ENCODE results near the gene PHYHIPL. TPM values are rescaled to one million over a fixed set of nuclear protein-coding genes. Genes with fewer than 3 reads are reported as not detected.

The PHYHIPL gene
- not detected in 2 replicates for total RNA-seq (2014; rRNA removed; shearing (Covaris generic))

- peak; percentile 1 for DNase-seq (ENCODE audit: low read depth)
These were observed at the start of gene PHYHIPL for GRCh38 chr10:59176241-59177030. TSS of gene PHYHIPL (plus strand) at chr10:59176643. CDS start at chr10:59176854, 211 bp downstream.

- DNase-seq (ENCODE audit: low read depth) = no peak
These were observed 49.5 kb upstream of the PHYHIPL start for GRCh38 chr10:59126991-59127390.

GRCh38 chr10:59127991-59128390 is 48.5 kb upstream of the PHYHIPL start:
- no peak for DNase-seq (ENCODE audit: low read depth)

GRCh38 chr10:59129867-59130266 is 46.6 kb upstream of the PHYHIPL start:
- DNase-seq (ENCODE audit: low read depth) = no peak

GRCh38 chr10:59131666-59132065 is 44.8 kb upstream of the PHYHIPL start:
- DNase-seq (ENCODE audit: low read depth) = no peak

GRCh38 chr10:59133841-59134593 is 42.4 kb upstream of the PHYHIPL start:
- DNase-seq (ENCODE audit: low read depth) = no peak

- DNase-seq (ENCODE audit: low read depth) = no peak
These were observed 41.7 kb upstream of the PHYHIPL start for GRCh38 chr10:59134785-59135184.

- DNase-seq (ENCODE audit: low read depth) = no peak
These were observed 41.2 kb upstream of the PHYHIPL start for GRCh38 chr10:59135275-59135674.

- DNase-seq (ENCODE audit: low read depth) = no peak
These were observed 38.4 kb upstream of the PHYHIPL start for GRCh38 chr10:59138052-59138451.

GRCh38 chr10:59143544-59143943 is 32.9 kb upstream of the PHYHIPL start:
- no peak for DNase-seq (ENCODE audit: low read depth)

- no peak for DNase-seq (ENCODE audit: low read depth)
These were observed 27.7 kb upstream of the PHYHIPL start for GRCh38 chr10:59148701-59149100.

- no peak for DNase-seq (ENCODE audit: low read depth)
These were observed 20.9 kb upstream of the PHYHIPL start for GRCh38 chr10:59155556-59155955.

GRCh38 chr10:59167512-59167911 is 8.9 kb upstream of the PHYHIPL start:
- DNase-seq (ENCODE audit: low read depth) = no peak

- no peak for DNase-seq (ENCODE audit: low read depth)
These were observed 3.9 kb upstream of the PHYHIPL start for GRCh38 chr10:59172567-59172966.

GRCh38 chr10:59173414-59173813 is 3.0 kb upstream of the PHYHIPL start:
- no peak for DNase-seq (ENCODE audit: low read depth)

- no peak for DNase-seq (ENCODE audit: low read depth)
These were observed 754 bp upstream of the PHYHIPL start for GRCh38 chr10:59175538-59176240.

GRCh38 chr10:59177031-59177797 is 771 bp downstream of the PHYHIPL start:
- DNase-seq (ENCODE audit: low read depth) = peak; percentile 70

GRCh38 chr10:59177836-59178235 is 1.4 kb downstream of the PHYHIPL start:
- no peak for DNase-seq (ENCODE audit: low read depth)

- DNase-seq (ENCODE audit: low read depth) = no peak
These were observed 2.6 kb downstream of the PHYHIPL start for GRCh38 chr10:59179068-59179467.

- DNase-seq (ENCODE audit: low read depth) = no peak
These were observed 4.3 kb downstream of the PHYHIPL start for GRCh38 chr10:59180689-59181270.

- DNase-seq (ENCODE audit: low read depth) = peak; percentile 62
These were observed 5.2 kb downstream of the PHYHIPL start for GRCh38 chr10:59181668-59182067.
